Astrocyte (in vitro differentiated cells and primary cell): ENCODE measurements around the gene TRAPPC3.

Experiments
- CTCF ChIP-seq: IDR thresholded peaks from 2 replicates; pipeline ENCODE4 v1.5.1; 2011; ENCODE audit warnings: low read depth, mild to moderate bottlenecking, inconsistent platforms, low read length, moderate library complexity; ENCODE audit not compliant: insufficient read depth
- EZH2 ChIP-seq: IDR thresholded peaks from 2 replicates; pipeline ENCODE4 v1.6.1; 2012; ENCODE audit warnings: mild to moderate bottlenecking, low read length, inconsistent platforms; ENCODE audit not compliant: insufficient read depth

GRCh38 chr1:36174713-36175112, 25.4 kb upstream of the TRAPPC3 start:
- no peak for TF ChIP-seq CTCF
- no peak for TF ChIP-seq EZH2
